HPDE6-E6E7 (cell line): ENCODE measurements around the gene ZCCHC14.
A peak's percentile ranks its signal among the peaks of the same experiment; 100 is the strongest.
"Not testable (repeated sequence)": the region's sequence is repeated elsewhere in the genome, so short reads cannot be mapped to it uniquely, and the experiment has no call there.

Experiments used
- DNase-seq: peaks from one replicate; pipeline ENCODE4 v3.0.0; 2011; ENCODE audit warnings: missing footprints; ENCODE audit errors: extremely low spot score

ZCCHC14 gene

GRCh38 chr16:87383505-87384161, 109.2 kb downstream of the ZCCHC14 start, which contains the start of gene FBXO31:
Gene FBXO31 (minus strand): TSS chr16:87383776. CDS start chr16:87383744, 32 bp downstream.
- DNase-seq: peak; percentile 66

- no peak for DNase-seq
These were observed 110.6 kb downstream of the ZCCHC14 start for GRCh38 chr16:87382023-87382785.

DNA sequence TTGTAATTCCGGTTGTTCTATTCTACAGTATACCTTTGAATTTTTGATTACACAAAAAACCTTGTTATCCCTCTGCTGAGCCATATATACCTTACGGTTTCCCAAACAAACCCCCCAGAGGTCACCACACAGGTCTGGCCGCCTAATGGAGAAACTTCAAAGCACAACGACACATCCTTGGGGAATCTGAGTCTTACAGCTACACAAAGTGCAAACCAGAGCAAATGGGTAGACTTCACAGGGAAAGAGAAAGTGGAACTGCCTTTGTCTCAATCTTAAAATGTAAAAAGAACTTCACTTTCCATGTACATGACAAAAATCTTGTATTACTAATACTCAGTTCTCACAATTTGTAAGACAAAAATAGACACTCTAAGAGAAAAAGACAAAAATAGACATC, 111.9 kb downstream of the ZCCHC14 start:
- no peak for DNase-seq

DNA sequence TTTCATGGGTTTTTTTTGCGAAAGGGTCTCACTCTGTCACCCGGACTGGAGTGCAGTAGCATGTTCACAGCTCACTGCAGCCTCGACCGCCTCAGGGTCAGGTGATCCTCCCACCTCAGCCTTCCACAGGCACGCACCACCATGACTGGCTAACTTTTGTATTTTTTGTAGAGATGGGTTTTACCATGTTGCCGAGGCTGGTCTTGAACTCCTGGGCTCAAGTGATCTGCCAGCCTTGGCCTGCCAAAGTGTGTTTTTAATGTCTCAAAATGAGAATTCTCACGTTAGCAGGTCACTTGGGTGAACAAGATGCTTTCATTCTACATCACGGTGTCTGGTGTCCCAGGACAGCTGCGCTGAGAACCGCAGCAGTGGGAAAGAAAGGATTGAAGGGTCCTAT, 112.4 kb downstream of the ZCCHC14 start:
- no peak for DNase-seq

GRCh38 chr16:87379312-87379752, 113.5 kb downstream of the ZCCHC14 start:
- not testable (repeated sequence) for DNase-seq

- DNase-seq: no peak
These were observed 116.2 kb downstream of the ZCCHC14 start for GRCh38 chr16:87376660-87377059.

- DNase-seq: peak; percentile 53
These were observed 117.2 kb downstream of the ZCCHC14 start for GRCh38 chr16:87375426-87376135.

- DNase-seq: no peak
These were observed 118.5 kb downstream of the ZCCHC14 start for GRCh38 chr16:87374313-87374712.

DNA sequence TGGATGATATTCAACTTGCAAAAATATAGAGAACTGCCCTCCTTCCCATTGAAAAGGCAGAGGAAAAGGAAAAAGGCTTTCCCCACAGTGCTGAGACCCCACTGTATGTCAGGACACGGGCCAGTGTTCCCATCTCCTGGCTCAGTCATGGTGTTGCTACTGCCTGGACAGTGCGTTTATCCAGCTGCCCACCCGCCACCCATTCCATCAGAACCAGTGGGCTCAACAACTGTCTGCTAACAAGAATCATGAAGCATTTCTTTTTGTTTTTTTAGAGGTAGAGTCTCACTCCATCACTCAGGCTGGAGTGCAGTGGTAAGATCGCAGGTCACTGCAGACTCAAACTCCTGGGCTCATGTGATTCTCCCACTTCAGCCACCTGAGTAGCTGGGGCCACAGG, 120.5 kb downstream of the ZCCHC14 start:
- no peak for DNase-seq

- no peak for DNase-seq
These were observed 121.5 kb downstream of the ZCCHC14 start for GRCh38 chr16:87371261-87371866.

DNA sequence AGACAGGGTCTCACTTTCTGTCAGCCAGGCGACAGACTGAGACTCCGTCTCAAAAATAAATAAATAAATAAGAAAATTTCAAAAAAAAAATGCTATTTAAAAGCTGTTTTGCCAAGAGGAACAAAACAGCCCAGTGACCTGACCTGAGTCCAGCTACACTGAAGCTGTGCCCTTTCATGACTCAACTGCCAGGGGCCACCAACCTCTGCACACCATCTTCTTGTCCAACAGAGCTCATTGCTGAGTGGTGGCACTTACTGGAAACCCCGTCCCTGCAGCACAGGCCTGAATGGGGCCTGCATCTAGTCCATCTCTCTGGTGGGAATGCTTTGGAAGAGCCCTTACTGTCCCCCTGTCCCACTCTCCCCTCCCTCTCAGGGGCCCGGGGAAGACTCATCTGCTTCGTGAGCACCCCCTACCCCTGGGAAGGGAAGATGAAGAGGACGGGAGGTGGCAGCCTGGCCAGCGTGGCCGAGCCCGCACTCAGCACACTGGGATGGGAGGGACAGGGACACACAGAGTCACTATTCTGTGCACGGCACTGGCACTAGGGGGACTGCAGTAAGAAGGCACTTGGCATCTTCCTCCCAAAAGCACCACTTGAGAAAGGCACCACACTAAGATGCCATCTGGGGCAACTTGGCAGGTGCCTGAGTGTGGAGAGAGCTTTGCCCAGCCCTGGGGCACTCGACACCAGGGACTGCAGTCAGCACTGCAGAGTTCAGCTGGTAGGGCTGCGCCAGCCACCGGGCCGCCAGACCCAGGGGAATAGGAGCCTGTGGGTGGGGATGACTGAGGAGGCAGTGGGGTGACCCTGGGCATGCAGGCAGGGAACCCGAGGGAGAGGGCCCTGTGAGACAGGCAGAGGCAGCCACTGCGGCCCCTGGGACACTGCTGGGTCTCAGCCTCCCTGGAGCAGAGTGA, 122.8 kb downstream of the ZCCHC14 start:
- DNase-seq: no peak

- no peak for DNase-seq
These were observed 123.6 kb downstream of the ZCCHC14 start for GRCh38 chr16:87369117-87369765.

DNA sequence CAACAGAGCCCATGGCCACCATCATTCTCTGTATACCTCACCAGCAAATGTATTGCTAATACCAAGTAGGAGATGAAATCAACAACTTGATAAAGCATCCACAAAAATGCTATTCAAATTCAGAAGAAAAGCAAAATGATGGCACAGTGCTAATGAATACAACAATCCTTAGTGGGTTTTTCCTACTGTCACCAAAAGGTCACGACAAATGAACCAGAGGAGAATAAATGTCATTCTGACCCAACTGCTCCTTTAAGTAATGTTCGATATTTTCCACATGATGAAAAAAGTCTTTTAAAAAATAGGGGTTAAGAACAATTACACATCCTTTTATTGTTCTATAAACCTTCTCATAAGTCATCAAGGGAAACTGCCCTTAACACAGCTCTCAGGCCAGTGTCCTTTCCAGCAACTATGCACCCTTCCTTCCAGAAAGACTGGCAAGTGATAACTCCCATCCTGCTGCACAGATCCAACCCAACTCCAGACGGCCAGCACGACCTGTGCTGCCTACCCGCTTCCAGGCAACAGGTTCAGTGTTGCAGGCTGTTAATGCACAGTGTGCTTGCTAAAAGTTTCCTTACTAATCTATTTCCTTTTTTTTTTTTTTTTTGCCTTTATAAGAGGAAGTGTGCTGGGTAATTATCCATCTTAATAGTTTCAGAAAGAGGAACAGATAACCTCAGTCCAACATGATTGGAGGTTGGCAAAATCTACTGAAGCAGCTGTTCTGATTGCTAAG, 124.6 kb downstream of the ZCCHC14 start:
- DNase-seq: no peak

GRCh38 chr16:87367529-87367928, 125.3 kb downstream of the ZCCHC14 start:
- no peak for DNase-seq

GRCh38 chr16:87366930-87367329, 125.9 kb downstream of the ZCCHC14 start:
- DNase-seq: no peak

GRCh38 chr16:87366288-87366687, 126.5 kb downstream of the ZCCHC14 start:
- no peak for DNase-seq

DNA sequence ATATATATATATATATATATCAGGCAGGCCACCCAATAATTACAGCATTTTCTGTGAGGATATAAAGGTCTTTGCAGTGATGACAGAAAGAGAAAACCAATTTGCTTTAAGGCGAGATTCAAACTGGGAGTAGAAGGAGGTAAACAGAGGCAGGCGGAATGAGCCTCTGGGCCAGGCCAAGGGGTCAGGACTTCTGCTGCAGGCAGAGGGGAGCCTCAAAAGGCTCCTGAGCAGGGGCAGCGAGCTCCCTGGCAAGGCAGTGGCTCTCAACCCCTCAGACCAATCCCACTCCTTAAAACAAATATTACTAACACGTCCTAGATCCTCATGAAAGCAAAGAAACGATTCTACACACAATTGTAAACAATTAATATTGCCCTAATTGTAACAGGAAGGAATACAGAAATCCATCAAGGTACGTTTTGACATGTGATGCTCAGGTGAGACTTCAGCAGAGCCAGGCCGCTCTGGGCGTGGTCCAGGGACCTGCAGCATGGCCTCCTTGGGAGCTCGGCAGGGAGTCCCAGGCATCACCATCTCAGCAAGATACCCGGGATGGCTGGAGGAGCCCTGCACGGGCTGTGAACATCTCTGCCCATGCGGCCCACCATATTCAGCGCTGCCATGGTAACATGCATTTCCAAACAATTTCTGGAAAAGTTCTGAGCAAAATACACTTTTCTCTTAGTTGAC, 127.7 kb downstream of the ZCCHC14 start:
- no peak for DNase-seq

- DNase-seq: no peak
These were observed 128.9 kb downstream of the ZCCHC14 start for GRCh38 chr16:87363771-87364455.
